ENCODE data around the gene RPS6KB2. TPM values are rescaled to one million over a fixed set of nuclear protein-coding genes. Genes with fewer than 3 reads are reported as not detected.

RPS6KB2 gene
- total RNA-seq, 2 donors from 2014 or later = 64.3 to 68.8 TPM

- ATAC-seq (no peak), DNase-seq (ENCODE audit: low spot score in 2 of 2) (no peak)
- no peaks in the 10 kb centered on the region for H3K9me3 Mint-ChIP-seq
- peaks cover 22 to 40% of the 10 kb centered on the region in 2 donors for H3K36me3 Mint-ChIP-seq
- H3K27ac Mint-ChIP-seq = peak overlapping the region; percentile 85 to 95
Measured at GRCh38 chr11:67405688-67406339, 22.5 kb upstream of the RPS6KB2 start.

- no peak for ATAC-seq
- Mint-ChIP-seq H3K9me3 (no peaks in the 10 kb centered on the region), H3K36me3 (peaks cover 19 to 40% of the 10 kb centered on the region in 2 donors), H3K27ac (peak overlapping the region; percentile 85 to 95)
- no peak for DNase-seq (ENCODE audit: low spot score in 2 of 2)
Measured at GRCh38 chr11:67406420-67406968, 21.8 kb upstream of the RPS6KB2 start.

- no peak for DNase-seq (ENCODE audit: low spot score in 2 of 2)
- Mint-ChIP-seq H3K36me3 (peaks cover 19 to 40% of the 10 kb centered on the region in 2 donors), H3K27ac (peak overlapping the region; percentile 73 to 85), H3K9me3 (no peaks in the 10 kb centered on the region)
- ATAC-seq = no peak
Measured at GRCh38 chr11:67406969-67407687, 21.2 kb upstream of the RPS6KB2 start.

GRCh38 chr11:67407688-67408163 is 20.6 kb upstream of the RPS6KB2 start:
- H3K36me3 Mint-ChIP-seq = peaks cover 19 to 40% of the 10 kb centered on the region in 2 donors

GRCh38 chr11:67408437-67409200 is 19.7 kb upstream of the RPS6KB2 start:
- peak; percentile 10 to 20 for ATAC-seq
- Mint-ChIP-seq H3K9me3 (no peaks in the 10 kb centered on the region), H3K36me3 (peaks cover 19 to 40% of the 10 kb centered on the region in 2 donors), H3K27ac (peak overlapping the region; percentile 85 to 88)
- no peak for DNase-seq (ENCODE audit: low spot score in 2 of 2)

More at GRCh38 chr11:67407688-67408163, 20.6 kb upstream of the RPS6KB2 start:
- no peak for DNase-seq (ENCODE audit: low spot score in 2 of 2)
- ATAC-seq = no peak
- Mint-ChIP-seq H3K27ac (peak overlapping the region; percentile 85 to 88), H3K9me3 (no peaks in the 10 kb centered on the region)

GRCh38 chr11:67409261-67409666 is 19.0 kb upstream of the RPS6KB2 start:
- no peaks in the 10 kb centered on the region for H3K9me3 Mint-ChIP-seq
- peak; percentile 64 to 72 for ATAC-seq
- peak in 1 of 2 donors; percentile 83 for DNase-seq (ENCODE audit: low spot score in 2 of 2)
- peak overlapping the region in 1 of 2 donors; percentile 85 for H3K27ac Mint-ChIP-seq
- peaks cover 19 to 39% of the 10 kb centered on the region in 2 donors for H3K36me3 Mint-ChIP-seq

- ATAC-seq (peak in 1 of 2 donors; percentile 9), DNase-seq (ENCODE audit: low spot score in 2 of 2) (no peak)
- H3K36me3 Mint-ChIP-seq = peaks cover 13 to 33% of the 10 kb centered on the region in 2 donors
- peak overlapping the region; percentile 85 for H3K27ac Mint-ChIP-seq
- no peaks in the 10 kb centered on the region for H3K9me3 Mint-ChIP-seq
Measured at GRCh38 chr11:67409781-67410368, 18.4 kb upstream of the RPS6KB2 start.

- H3K9me3 Mint-ChIP-seq = no peaks in the 10 kb centered on the region
- ATAC-seq = no peak
- peak overlapping the region; percentile 44 to 85 for H3K27ac Mint-ChIP-seq
- H3K36me3 Mint-ChIP-seq = peaks cover 10 to 27% of the 10 kb centered on the region in 2 donors
- no peak for DNase-seq (ENCODE audit: low spot score in 2 of 2)
Measured at GRCh38 chr11:67410369-67410831, 17.9 kb upstream of the RPS6KB2 start.

- H3K36me3 Mint-ChIP-seq = peaks cover 8 to 19% of the 10 kb centered on the region in 2 donors
- H3K9me3 Mint-ChIP-seq = no peaks in the 10 kb centered on the region
- no peak for DNase-seq (ENCODE audit: low spot score in 2 of 2)
- H3K27ac Mint-ChIP-seq = peak overlapping the region in 1 of 2 donors; percentile 85
- ATAC-seq = no peak
Measured at GRCh38 chr11:67410984-67411784, 17.1 kb upstream of the RPS6KB2 start.

GRCh38 chr11:67411785-67412152 is 16.5 kb upstream of the RPS6KB2 start:
- DNase-seq (ENCODE audit: low spot score in 2 of 2) (no peak), ATAC-seq (no peak)
- Mint-ChIP-seq H3K27ac (peak overlapping the region; percentile 29 to 85), H3K36me3 (peaks cover 8 to 14% of the 10 kb centered on the region in 2 donors), H3K9me3 (no peaks in the 10 kb centered on the region)

- ATAC-seq (no peak), DNase-seq (ENCODE audit: low spot score in 2 of 2) (no peak)
- Mint-ChIP-seq H3K9me3 (no peaks in the 10 kb centered on the region), H3K36me3 (peaks cover 0 to 6% of the 10 kb centered on the region in 2 donors), H3K27ac (peak overlapping the region; percentile 29 to 85)
Measured at GRCh38 chr11:67412495-67413179, 15.7 kb upstream of the RPS6KB2 start.

- ATAC-seq (no peak), DNase-seq (ENCODE audit: low spot score in 2 of 2) (no peak)
- Mint-ChIP-seq H3K27ac (peak overlapping the region; percentile 44 to 85), H3K36me3 (peaks cover 0 to 6% of the 10 kb centered on the region in 2 donors), H3K9me3 (no peaks in the 10 kb centered on the region)
Measured at GRCh38 chr11:67413266-67413849, 14.9 kb upstream of the RPS6KB2 start.

GRCh38 chr11:67415501-67416304 is 12.6 kb upstream of the RPS6KB2 start, which contains the start of gene CARNS1:
Gene CARNS1 (plus strand): TSS chr11:67415678. CDS start chr11:67416200, 522 bp downstream.
- Mint-ChIP-seq H3K36me3 (no peaks in the 10 kb centered on the region), H3K9me3 (no peaks in the 10 kb centered on the region), H3K27ac (peak within 1 kb of the TSS; percentile 40 to 53)
- peak in 1 of 2 donors; percentile 9 for ATAC-seq
- peak in 1 of 2 donors; percentile 26 for DNase-seq (ENCODE audit: low spot score in 2 of 2)

All from activated naive CD4-positive, alpha-beta T cell treated with anti-CD3 and anti-CD28 coated beads, Interleukin-2, amount 50 U/mL, for 72 hours (primary cell).